Endodermal cell (in vitro differentiated cells): ENCODE measurements around the gene UBE2D1. TPM values are rescaled to one million over a fixed set of nuclear protein-coding genes. Genes with fewer than 3 reads are reported as not detected.

Source experiments
- DNase-seq: peaks from one replicate; pipeline ENCODE4 v3.0.0-alpha.2; 2017
- H3K27ac ChIP-seq: 2 replicates; pipeline ENCODE4 v1.5.1; 2013; ENCODE audit warnings: mild to moderate bottlenecking, low read depth, low read length, moderate library complexity
- H3K27me3 ChIP-seq: 2 replicates; pipeline ENCODE4 v1.6.1; 2013; ENCODE audit warnings: mild to moderate bottlenecking, low read length, moderate library complexity; ENCODE audit not compliant: insufficient read depth, control insufficient read depth, poor library complexity, severe bottlenecking
- H3K36me3 ChIP-seq: 2 replicates; pipeline ENCODE4 v1.7.0; 2013; ENCODE audit warnings: mild to moderate bottlenecking, low read length, moderate library complexity; ENCODE audit not compliant: control insufficient read depth, insufficient read depth
- H3K4me1 ChIP-seq: one replicate; pipeline ENCODE4 v1.7.0; 2013; ENCODE audit warnings: low read length; ENCODE audit not compliant: control insufficient read depth, insufficient read depth
- H3K4me3 ChIP-seq: 2 replicates; pipeline ENCODE4 v1.5.1; 2013; ENCODE audit warnings: mild to moderate bottlenecking, low read length, moderate library complexity
- H3K9ac ChIP-seq: 2 replicates; pipeline ENCODE4 v1.6.1; 2013; ENCODE audit warnings: mild to moderate bottlenecking, low read length, moderate library complexity; ENCODE audit not compliant: poor library complexity, severe bottlenecking; ENCODE audit errors: extremely low read depth
- H3K9me3 ChIP-seq: 2 replicates; pipeline ENCODE4 v1.6.1; 2013; ENCODE audit warnings: mild to moderate bottlenecking, low read length, moderate library complexity; ENCODE audit not compliant: control insufficient read depth
- H3K27ac Mint-ChIP-seq: 2 replicates; pipeline ENCODE4 v1.8.0; 2020; ENCODE audit warnings: mixed read lengths
- H3K27me3 Mint-ChIP-seq: 2 replicates; pipeline ENCODE4 v1.8.0; 2021; ENCODE audit warnings: mild to moderate bottlenecking, mixed read lengths; ENCODE audit not compliant: insufficient read depth
- H3K36me3 Mint-ChIP-seq: 2 replicates; pipeline ENCODE4 v1.8.0; 2020; ENCODE audit warnings: low read depth, mixed read lengths
- H3K4me1 Mint-ChIP-seq: 2 replicates; pipeline ENCODE4 v1.8.0; 2020; ENCODE audit warnings: mixed read lengths
- H3K4me3 Mint-ChIP-seq: 2 replicates; pipeline ENCODE4 v1.8.0; 2020; ENCODE audit warnings: mild to moderate bottlenecking, moderate library complexity, mixed read lengths
- H3K9me3 Mint-ChIP-seq: 2 replicates; pipeline ENCODE4 v1.8.0; 2020; ENCODE audit warnings: mild to moderate bottlenecking, mixed read lengths
- CTCF ChIP-seq: fragments of 200-600 bp; sonication (generic); conservative IDR thresholded peaks from 2 replicates; pipeline ENCODE4 v1.5.0; 2021; ENCODE audit warnings: antibody characterized with exemption, mild to moderate bottlenecking
- WGBS, 2 experiments: methylation state at CpG; one replicate each; pipeline versions ENCODE4 v1.1.5 to v1.1.7; 2013; ENCODE audit warnings: missing lambda C conversion rate in 2 of 2, mixed read lengths in 1 of 2; ENCODE audit not compliant: insufficient coverage in 1 of 2, insufficient read length in 1 of 2; 5-methylcytosine and 5-hydroxymethylcytosine counted together
- total RNA-seq, 2 donors: library from RNA; stranded (reverse); fragmentation: NEBNext Ultra II Directional in 1 of 2; extraction: Animal tissue kit (Norgen Biotek cat#: 25700) in 1 of 2; gene quantifications; 2 replicates in 1 of 2; 3 replicates in 1 of 2; pipeline ENCODE4 v1.2.1, GENCODE V29; 2021

The UBE2D1 gene
- total RNA-seq, 2 donors from 2014 or later: 28.9 to 33.0 TPM

- Mint-ChIP-seq H3K36me3 (peaks cover 24% of the 10 kb centered on the region), H3K4me3 (peak overlapping the region; percentile 92), H3K4me1 (peaks cover 9% of the 10 kb centered on the region), H3K9me3 (no peaks in the 10 kb centered on the region), H3K27me3 (no peaks in the 10 kb centered on the region), H3K27ac (no peak overlapping the region)
- no peak for TF ChIP-seq CTCF
- Histone ChIP-seq H3K9ac (no peak overlapping the region), H3K27ac (no peak overlapping the region), H3K36me3 (peaks cover 27% of the 10 kb centered on the region), H3K4me3 (peak overlapping the region; percentile 90), H3K27me3 (no peaks in the 10 kb centered on the region), H3K9me3 (no peaks in the 10 kb centered on the region), H3K4me1 (no peaks in the 10 kb centered on the region)
- no peak for DNase-seq
- 84 to 100% methylated on average over 1 to 3 of the region's 3 CpGs for WGBS, 2 experiments
Measured at GRCh38 chr10:58384095-58384494, 49.3 kb downstream of the UBE2D1 start.

- Histone ChIP-seq H3K27me3 (no peaks in the 10 kb centered on the region), H3K27ac (peak overlapping the region; percentile 54), H3K9me3 (no peaks in the 10 kb centered on the region), H3K36me3 (peaks cover 32% of the 10 kb centered on the region), H3K9ac (peak overlapping the region; percentile 76), H3K4me3 (peak overlapping the region; percentile 90), H3K4me1 (no peaks in the 10 kb centered on the region)
- 25 to 31% methylated on average over 11 to 12 of the region's 12 CpGs for WGBS, 2 experiments
- H3K27me3 Mint-ChIP-seq: no peaks in the 10 kb centered on the region
- H3K9me3 Mint-ChIP-seq: no peaks in the 10 kb centered on the region
- H3K4me3 Mint-ChIP-seq: peak overlapping the region; percentile 92
- H3K27ac Mint-ChIP-seq: peak overlapping the region; percentile 88
- TF ChIP-seq CTCF: no peak
- H3K4me1 Mint-ChIP-seq: peaks cover 9% of the 10 kb centered on the region
- H3K36me3 Mint-ChIP-seq: peaks cover 29% of the 10 kb centered on the region
- no peak for DNase-seq
Measured at GRCh38 chr10:58384544-58384998, 49.8 kb downstream of the UBE2D1 start.

GRCh38 chr10:58384999-58385783 is 50.4 kb downstream of the UBE2D1 start, which contains the start of gene TFAM:
Gene TFAM, plus strand, starts transcription at chr10:58385410. Its CDS starts 138 bp downstream, at chr10:58385548.
- Histone ChIP-seq H3K9me3 (no peaks in the 10 kb centered on the region), H3K36me3 (peaks cover 38% of the 10 kb centered on the region), H3K4me3 (peak within 1 kb of the TSS; percentile 90), H3K27ac (peak within 1 kb of the TSS; percentile 72), H3K27me3 (no peaks in the 10 kb centered on the region), H3K9ac (peak within 1 kb of the TSS; percentile 76), H3K4me1 (no peaks in the 10 kb centered on the region)
- peak within 1 kb of the TSS; percentile 92 for H3K4me3 Mint-ChIP-seq
- no peaks in the 10 kb centered on the region for H3K27me3 Mint-ChIP-seq
- peaks cover 34% of the 10 kb centered on the region for H3K36me3 Mint-ChIP-seq
- no peaks in the 10 kb centered on the region for H3K9me3 Mint-ChIP-seq
- 0% methylated on average over 8 to 65 of the region's 65 CpGs for WGBS, 2 experiments
- peaks cover 9% of the 10 kb centered on the region for H3K4me1 Mint-ChIP-seq
- H3K27ac Mint-ChIP-seq: peak within 1 kb of the TSS; percentile 94
- peak; percentile 99 for DNase-seq
- peak; percentile 68 for TF ChIP-seq CTCF
